Stimulated activated CD4-positive, alpha-beta T cell treated with anti-CD3 and anti-CD28 coated beads, Interleukin-1b, Interleukin-23, amount 100 ng/mL, for 4 hours (primary cell): ENCODE data around the gene VGLL2.

Experiments used
- DNase-seq, 2 donors: peaks; one replicate each; pipeline ENCODE4 v3.0.0-alpha.2; 2020; ENCODE audit warnings: low read depth in 2 of 2

VGLL2 gene

DNA sequence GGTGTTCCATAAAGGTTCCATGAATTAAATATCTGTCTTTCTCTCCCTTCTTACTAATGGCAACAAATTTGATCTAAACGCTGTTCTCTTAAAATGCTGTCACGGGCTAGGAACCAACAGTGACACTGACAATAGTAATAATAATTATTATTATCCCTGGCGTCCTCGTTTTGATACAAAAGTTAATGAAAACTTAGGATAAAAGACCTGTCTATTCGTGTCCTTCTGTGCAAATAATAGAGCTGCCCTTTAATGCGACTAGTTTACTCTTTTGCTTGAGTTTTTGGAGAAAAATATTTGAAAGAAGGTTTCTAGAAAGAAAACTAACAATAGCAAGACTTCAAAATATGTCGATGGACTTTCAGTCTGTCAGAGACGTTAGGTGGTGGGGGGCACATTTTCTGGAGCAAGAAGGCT is 4.3 kb downstream of the VGLL2 start:
- no peak for DNase-seq

DNA sequence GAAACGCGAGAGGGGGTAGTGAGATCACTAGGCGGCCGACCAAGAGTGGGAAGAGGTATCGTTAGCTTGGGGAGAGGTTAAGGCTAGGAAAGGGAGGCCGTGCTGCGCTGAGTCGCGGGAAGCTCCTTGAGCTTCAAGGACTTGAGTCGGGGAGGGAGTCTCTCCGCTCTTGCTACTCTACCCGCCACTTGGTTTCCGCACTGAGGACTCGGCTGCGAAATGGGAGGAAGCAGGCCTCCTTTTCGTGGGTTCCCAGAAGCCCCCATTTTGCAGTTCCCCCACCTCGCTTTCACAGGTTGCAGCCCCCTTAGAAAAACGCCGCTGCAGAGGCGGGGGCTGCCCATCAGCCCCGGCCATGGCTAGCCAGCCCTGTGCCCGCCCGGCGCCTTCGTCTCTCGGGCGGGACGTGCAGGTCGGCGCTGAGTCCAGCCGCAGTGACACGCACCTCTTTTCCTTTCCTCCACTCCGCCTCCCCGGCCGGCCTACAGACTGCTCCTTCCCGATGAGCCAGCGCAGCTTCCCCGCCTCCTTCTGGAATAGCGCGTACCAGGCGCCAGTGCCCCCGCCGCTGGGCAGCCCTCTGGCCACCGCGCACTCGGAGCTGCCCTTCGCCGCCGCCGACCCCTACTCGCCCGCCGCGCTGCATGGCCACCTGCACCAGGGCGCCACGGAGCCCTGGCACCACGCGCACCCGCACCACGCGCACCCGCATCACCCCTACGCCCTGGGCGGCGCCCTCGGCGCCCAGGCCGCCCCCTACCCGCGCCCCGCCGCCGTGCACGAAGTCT is 4.9 kb downstream of the VGLL2 start:
- DNase-seq: no peak

DNA sequence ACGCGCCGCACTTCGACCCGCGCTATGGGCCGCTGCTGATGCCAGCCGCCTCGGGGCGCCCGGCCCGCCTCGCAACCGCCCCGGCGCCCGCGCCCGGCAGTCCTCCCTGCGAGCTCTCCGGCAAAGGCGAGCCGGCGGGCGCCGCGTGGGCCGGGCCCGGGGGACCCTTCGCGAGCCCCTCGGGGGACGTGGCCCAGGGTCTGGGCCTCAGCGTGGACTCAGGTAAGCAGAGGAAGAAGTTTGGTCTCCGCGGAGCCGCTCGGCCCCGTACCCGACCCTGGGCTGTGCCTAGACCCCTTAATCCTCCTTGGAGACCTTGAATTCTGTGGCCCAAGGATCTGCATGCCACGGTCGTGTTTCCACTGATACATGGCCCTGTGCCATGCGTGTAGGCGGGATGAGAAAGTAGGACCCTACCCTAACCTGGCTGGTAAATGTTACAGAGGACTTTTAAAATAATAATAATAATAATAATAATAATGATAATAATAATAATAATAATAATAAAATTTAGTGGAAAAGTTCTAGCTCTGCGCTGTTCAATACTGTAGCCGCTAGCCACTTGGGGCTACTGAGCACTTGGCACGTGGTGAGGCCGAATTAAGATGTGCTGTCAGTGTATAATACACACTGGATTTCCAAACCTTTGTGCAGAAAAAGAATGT is 5.6 kb downstream of the VGLL2 start:
- no peak for DNase-seq

DNA sequence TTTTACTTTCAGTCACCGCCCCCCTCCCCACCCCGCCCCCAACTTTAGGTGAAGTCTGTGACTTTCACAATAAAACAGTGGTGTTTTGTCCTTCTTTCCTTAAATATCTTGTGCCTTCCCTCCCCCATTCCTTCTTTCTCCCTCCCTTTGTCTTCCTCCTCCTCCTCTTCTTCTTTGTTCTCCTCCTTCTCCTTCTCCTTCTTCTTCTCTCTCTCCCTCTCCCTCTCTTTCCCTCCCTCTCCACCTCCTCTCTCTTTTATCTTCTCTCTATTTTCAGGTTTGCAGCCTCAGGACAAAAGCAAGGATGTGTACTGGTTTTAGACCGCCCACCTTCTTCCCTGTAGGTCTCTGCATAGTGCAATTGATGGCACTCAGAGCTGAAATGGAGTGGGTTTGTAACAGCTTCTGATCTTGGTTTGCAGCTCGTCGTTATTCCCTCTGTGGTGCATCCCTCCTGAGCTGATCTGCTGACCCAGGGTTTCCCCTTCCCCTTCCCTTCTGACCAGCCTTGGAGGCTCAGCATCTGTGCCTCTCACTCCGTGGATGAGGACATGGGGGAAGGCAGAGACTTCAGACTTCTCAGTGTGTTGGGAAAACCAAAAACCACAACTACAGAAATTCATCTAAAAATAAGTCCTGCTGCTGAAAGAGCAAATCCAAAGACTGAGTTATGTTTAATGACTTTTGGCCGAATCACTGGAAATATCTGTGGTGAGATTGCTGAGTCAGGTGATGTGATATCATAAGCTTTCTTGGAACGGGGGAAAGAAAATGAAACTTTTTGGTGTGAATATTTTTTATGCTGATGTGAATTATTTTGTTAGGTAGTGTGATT is 6.9 kb downstream of the VGLL2 start:
- DNase-seq: no peak

DNA sequence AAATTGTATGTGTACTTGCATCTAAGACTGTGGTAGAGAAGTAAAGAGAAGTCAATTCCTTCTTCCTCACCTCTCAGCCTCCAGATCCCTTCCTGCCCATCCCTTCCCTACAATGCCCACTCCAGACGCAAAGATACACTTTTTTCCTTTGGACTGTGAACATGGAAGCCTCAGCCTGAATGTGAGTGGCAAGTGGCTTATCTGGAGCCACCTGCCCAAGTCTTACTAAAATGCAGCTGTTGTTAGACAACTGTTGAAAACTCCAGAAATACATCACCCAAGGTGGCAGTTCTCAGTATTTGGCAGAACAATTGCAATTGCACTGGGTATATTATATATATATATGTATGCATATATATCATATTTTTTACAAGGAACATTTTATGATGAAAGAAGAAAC is 7.5 kb downstream of the VGLL2 start:
- DNase-seq: no peak

DNA sequence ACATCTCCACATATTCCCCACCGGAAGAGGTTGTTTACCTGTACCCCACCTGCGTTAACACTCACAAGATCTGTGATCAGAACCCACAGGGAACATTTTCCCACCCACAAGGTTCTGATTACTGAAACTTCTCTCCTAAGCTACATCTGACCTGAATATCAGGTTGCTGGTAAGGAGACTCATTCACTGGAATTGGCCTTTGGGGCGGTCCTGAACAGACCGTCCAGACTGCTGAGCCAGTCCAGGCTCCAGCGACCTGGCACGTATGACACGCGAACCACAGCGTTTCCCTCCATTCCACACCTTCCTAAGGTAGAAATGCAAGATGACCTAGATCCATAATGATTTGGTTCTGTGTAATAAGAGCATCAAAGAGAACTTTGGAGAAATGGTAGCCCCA is 9.8 kb downstream of the VGLL2 start:
- DNase-seq: no peak

DNA sequence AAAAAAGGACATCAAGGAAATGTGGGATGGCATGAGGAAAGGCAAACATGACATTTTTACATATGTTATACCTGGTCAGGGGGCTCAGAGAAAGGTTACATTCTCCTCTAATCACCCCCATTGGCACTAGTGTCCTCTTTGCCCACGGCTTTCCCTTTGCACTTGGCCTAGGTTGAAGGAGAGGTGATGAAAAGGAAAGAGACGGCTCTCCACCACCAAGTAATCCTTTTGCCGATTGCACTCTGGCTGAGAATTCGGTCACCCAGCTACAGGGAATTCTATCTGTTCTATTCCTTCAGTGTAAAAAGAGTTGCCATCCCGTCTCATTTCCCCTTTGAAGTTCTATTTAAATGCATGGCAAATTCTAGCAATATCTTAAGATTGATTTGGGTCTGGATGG is 10.4 kb downstream of the VGLL2 start:
- no peak for DNase-seq

DNA sequence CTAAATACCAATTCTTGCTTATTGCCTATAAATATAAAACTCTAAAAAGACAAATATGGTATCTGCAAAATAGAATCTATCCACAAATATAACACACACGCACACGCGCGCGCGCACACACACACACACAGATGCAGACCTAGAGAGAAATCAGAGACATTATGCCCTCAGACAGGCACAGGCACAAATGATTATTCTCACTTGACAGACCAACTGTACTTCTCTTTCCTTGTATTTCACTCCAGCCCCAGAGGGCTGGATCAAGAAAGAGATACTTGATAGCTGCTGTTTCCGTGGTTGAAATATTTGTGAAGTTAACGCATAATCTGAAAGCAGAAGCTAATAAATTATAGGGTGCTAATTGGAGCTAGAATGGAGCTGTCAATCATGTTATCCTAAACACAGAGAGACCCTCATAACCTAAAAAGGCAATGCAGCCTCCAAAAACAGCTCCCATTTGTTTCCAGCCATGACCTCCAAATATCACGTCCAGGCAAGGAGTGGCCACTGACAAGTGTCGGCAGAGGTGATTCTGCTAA is 11.5 kb downstream of the VGLL2 start:
- DNase-seq: no peak

DNA sequence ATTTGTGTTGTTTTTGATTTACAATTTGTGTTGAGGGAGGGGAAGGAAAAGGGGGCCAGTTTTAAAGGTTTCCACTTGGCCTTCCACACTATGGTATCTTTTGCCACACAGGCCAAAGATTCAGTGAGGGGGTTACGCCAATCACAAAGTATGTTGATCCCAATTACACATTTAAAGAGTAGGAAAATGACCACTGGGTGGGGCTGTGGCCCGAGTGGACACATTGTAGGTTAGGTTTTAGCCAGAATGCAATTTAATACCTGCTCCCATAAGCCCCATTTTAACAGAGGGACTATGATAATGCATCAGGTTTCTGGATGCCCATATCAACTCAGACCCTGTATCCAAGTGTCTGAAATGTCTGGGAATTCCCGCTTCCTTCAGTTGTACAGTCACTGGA is 15.6 kb downstream of the VGLL2 start:
- DNase-seq: no peak

DNA sequence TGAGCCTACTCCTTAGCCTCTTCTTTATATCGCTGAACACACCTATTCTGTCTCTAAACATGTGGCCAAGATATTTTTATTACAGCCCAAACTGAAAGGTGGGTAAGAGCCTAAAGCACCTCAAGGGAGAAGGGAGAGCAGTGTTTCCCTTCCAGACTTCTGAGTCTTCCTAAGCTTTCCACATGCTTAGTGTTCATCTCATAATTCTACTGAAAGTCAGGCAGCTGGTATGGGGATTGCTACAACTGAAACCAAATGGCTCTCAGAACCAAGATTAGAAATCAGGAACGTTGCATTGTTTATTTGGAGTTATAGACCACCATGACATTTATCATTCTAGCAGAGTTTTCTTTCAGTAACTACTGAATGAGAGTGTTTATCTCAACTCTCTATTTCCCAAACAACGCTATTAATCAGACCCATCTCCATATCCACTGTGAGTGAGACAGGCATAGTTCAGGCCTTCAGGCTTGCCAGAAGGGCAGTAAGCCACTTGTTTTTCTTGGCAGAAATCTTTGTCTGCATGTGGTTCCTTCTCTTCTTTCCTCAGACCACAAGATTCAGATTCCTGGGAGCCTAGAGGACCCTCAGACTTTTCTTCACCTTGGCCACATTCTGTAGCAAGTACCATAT is 22.8 kb downstream of the VGLL2 start:
- no peak for DNase-seq

DNA sequence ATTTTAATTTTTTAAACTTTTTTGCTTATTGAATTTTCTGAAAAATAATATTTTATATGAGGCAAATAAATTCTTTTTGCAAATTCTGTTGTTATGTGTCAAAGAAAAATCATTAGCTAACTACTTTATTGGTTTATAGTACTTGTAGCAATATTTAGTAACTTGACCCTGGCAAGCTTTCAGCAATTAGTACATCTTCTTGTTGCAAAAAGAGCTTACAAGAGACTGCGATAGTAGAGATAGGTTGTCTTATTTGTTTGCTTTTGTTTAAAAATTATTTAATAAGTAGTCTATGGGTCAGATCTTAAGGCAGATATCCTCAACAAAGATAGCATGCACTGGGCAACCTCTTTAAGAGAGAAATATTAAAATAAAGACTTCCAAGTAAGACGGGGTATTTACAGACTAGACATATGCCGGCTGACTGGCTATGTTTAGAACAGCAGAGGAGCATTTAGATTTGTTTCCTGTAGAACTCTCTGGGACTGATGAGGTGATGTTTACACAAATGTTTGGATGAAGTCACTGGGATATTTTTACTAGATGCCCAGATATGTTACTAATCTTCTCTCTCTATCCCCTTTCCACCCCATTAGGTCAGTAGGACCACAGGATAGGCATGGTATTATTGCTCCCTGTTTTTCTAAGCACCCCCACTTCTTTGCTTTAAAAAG is 25.0 kb downstream of the VGLL2 start:
- DNase-seq: no peak

DNA sequence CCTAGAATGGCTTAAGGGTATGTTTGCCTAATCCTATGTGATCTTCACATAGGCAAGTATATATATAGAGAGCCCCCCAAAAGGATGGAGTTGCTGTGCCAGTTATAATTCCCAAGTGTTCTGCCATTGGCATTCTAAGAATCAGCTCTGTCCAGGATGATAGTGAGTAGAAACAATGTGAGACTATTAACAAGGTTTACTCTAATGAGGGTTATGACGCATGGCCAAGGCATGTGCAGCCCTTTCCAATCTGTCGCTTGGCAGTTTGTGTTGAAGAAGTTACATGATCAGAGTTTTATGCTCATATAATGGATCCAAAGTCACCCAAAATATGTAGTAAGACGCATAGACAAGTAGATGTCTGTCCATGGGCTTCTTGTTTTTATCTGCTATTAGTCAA is 33.6 kb downstream of the VGLL2 start:
- DNase-seq: no peak

DNA sequence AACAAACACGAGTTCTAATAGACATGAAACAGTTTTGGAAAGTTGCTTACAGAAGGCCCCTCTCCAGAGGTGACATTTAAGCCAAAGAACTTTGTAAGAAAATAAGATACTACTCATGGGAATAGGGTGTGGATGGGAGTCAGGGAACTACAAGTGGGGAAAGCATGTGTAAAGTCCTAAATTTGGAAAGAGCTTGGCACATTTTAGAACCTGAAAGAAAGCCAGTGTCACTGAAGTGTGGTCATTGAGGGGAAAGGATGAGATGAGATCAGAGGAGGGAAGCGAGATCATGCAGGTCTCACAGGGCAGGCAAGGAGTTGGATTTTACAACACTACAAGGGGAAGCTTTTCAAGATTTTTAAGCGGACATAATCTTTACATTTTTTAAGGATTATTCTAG is 38.0 kb downstream of the VGLL2 start:
- DNase-seq: no peak

DNA sequence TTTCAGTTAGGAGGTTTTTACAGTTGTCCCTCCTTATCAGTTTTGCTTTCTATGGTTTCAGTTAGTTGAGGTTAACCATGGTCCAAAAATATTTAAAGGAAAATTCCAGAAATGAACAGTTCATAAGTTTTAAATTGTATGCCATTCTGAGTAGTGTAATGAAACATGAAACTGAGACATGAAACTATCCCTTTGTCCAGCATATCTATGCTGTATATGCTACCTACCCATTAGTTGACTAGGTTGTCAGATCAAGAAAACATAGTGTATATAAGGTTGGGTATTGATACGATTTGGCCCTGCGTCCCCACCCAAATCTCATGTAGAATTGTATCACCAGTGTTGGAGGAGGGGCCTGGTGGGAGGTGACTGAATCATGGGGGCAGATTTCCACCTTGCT is 39.1 kb downstream of the VGLL2 start:
- no peak for DNase-seq

DNA sequence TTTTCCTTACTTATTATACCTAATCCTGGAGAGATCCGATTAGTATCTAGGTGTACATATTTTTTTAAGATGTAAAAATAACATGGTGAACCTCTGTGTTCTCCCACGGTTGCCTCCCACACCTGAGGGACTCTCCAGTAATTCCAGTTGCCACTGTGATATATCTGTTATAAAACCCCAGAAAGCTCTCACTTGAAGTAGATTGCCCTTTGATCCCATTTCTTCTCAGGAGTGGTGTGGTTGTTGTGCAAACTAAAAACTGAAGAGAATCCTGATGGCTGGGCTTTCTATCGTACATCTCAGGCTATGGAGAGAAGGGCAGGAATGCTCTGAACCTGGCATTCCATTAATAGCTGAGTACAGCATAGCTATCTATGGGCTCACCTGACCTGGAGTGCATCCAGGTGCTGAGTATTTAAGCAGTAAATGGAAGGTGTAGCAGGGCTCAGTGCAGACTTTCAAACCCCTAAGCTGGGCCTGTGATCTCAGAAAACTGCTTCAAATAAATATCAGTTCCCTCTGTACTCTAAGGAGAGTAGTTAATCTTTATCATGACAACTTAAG is 41.0 kb downstream of the VGLL2 start:
- DNase-seq: no peak

DNA sequence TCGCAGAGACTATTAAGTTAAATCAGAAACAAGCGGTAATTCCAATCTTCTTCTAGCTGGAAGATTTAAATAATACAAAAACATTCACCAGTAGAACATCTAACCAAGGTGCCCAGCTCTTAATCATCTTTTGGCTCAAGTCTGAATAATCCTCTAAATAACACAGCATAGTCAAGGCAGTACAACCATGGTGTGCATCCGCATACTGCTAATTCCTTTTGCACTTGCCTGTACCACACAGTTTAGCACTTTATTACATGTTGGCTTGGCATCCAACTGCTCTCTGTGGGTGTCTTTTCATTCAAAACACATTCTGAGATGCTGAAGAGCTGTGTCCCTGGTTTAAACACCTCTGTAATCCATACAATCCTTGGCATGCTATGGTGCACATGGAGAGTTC is 42.3 kb downstream of the VGLL2 start:
- no peak for DNase-seq

DNA sequence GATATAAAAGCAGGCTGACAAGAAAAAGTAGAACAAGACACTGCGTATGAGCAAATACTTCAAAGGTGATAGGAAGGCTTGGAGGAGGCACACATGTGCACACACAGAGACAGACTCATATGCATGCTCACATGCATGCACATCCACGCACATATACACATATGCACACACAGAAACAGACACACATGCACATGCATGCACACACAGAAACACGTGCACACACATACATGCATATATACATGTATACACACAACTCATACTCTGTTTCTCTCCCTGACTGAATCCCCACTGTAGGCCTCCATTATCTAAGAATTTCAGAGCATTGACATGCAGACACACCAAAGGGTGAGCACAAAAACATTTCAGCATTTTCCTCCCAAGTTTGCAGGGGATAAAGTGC is 43.7 kb downstream of the VGLL2 start:
- no peak for DNase-seq

DNA sequence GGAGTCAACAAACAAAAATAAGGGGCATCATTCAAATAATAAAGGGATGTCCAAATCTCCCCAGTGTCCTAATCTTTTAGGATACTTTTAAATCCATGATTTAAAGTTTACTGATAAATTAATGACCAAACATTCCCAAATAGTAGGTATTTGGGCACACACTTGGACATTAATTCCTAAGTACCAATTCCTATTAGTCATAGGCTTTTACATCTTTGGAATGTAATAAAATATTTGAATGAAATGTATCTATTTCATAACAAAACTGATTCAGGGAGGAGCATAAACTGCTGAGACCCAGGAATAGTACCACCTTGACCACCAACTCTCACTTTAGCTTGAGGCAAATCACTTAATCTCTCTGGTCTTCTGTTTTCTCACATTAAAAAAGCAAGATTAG is 44.3 kb downstream of the VGLL2 start:
- DNase-seq: no peak

DNA sequence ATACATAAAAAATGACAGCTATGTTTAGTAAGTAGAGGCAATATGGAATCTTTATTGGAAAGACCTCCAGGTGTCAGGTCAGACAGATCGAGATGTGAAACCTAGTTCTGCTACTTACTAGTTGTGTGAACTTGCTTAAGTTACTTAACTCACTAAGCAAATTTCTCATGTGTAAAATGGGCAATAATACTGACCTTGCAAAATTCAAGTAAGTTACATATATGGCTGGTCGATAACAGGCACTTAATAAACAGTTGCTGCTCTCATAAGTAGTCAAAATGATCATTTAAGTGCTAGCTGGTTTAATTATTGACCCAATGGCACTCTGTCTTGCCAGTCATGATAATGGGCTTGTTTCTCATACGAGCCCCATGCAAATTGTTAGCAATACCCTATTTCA is 46.0 kb downstream of the VGLL2 start:
- DNase-seq: no peak

DNA sequence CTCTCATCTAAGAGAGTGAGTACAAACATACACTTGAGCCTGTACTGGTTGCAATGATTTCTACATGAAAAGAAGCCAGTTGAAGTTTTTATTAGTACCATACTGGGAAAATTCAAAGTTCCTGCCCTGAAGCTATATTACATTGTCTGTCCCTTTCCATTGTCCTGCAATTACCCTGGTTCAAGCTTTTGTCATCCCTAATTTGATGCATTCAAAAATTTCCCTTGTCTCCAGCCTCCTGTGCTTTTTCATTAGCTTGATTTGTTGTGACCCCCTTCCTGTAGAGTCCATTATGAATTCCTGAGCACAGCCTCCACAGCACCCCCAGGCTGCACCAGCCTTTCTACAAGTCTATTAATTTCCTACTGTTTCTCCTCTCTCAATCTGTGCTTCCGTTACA is 46.4 kb downstream of the VGLL2 start:
- no peak for DNase-seq

DNA sequence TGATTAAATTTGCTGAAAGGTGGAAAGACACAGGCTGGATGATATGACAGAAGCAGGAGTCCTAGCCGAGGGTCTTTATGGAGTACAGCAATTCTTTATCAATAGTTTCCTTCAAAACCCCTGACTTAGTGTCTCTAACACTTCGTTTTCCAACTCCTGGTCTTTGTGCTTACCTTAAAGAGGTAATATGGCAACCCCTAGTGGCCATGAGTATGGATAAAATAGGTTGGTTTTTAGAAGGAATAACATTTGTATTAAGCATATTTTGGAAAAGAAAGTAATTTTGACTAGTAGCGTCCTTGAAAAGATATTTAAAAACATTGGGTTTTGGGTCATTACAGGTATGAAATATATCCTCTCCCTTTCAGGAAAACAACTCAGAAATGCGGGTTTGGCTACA is 51.9 kb downstream of the VGLL2 start:
- DNase-seq: no peak
